IPS-11a (cell line): ENCODE results near the gene ZBP1.

Source experiments
- H3K4me3 ChIP-seq: one replicate; pipeline ENCODE4 v1.5.1; 2013; ENCODE audit warnings: low read depth, low read length, control low read depth

Gene ZBP1

GRCh38 chr20:57620274-57620990 is at the start of gene ZBP1:
ZBP1 (minus strand) TSS chr20:57620426; CDS start chr20:57620295, 131 bp downstream.
- no peak within 1 kb of the TSS for H3K4me3 ChIP-seq

GRCh38 chr20:57669632-57670031 is 49.4 kb upstream of the ZBP1 start:
- H3K4me3 ChIP-seq = no peak overlapping the region

- no peak overlapping the region for H3K4me3 ChIP-seq
Measured at GRCh38 chr20:57667924-57668782, 47.9 kb upstream of the ZBP1 start.

GRCh38 chr20:57667388-57667787 is 47.2 kb upstream of the ZBP1 start:
- H3K4me3 ChIP-seq = no peak overlapping the region

GRCh38 chr20:57666834-57667157 is 46.6 kb upstream of the ZBP1 start:
- H3K4me3 ChIP-seq = no peak overlapping the region

GRCh38 chr20:57666106-57666833 is 46.0 kb upstream of the ZBP1 start:
- no peak overlapping the region for H3K4me3 ChIP-seq

- no peak overlapping the region for H3K4me3 ChIP-seq
Measured at GRCh38 chr20:57665589-57665971, 45.4 kb upstream of the ZBP1 start.

GRCh38 chr20:57664924-57665588 is 44.8 kb upstream of the ZBP1 start:
- H3K4me3 ChIP-seq = no peak overlapping the region

GRCh38 chr20:57664476-57664875 is 44.2 kb upstream of the ZBP1 start:
- H3K4me3 ChIP-seq = no peak overlapping the region

GRCh38 chr20:57663681-57664451 is 43.6 kb upstream of the ZBP1 start:
- H3K4me3 ChIP-seq = no peak overlapping the region

- no peak overlapping the region for H3K4me3 ChIP-seq
Measured at GRCh38 chr20:57663241-57663640, 43.0 kb upstream of the ZBP1 start.

GRCh38 chr20:57662456-57663240 is 42.4 kb upstream of the ZBP1 start:
- no peak overlapping the region for H3K4me3 ChIP-seq

GRCh38 chr20:57661746-57662455 is 41.7 kb upstream of the ZBP1 start:
- no peak overlapping the region for H3K4me3 ChIP-seq

GRCh38 chr20:57660922-57661745 is 40.9 kb upstream of the ZBP1 start:
- no peak overlapping the region for H3K4me3 ChIP-seq

- no peak overlapping the region for H3K4me3 ChIP-seq
Measured at GRCh38 chr20:57660181-57660921, 40.1 kb upstream of the ZBP1 start.

GRCh38 chr20:57659517-57660180 is 39.4 kb upstream of the ZBP1 start:
- no peak overlapping the region for H3K4me3 ChIP-seq
